Measurements from ENCODE around the gene CD82.

CD82 gene

GRCh38 chr11:44578279-44578678 is 12.8 kb downstream of the CD82 start:
- no peak for TF ChIP-seq CTCF (IDR thresholded peaks at IDR 0.05)

GRCh38 chr11:44579302-44579761 is 13.9 kb downstream of the CD82 start:
- TF ChIP-seq CTCF (IDR thresholded peaks at IDR 0.05), result no peak

- TF ChIP-seq CTCF (IDR thresholded peaks at IDR 0.05), result no peak
Observed at GRCh38 chr11:44580701-44581100, 15.2 kb downstream of the CD82 start.

GRCh38 chr11:44581246-44581645 is 15.8 kb downstream of the CD82 start:
- TF ChIP-seq CTCF (IDR thresholded peaks at IDR 0.05), result no peak

- no peak for TF ChIP-seq CTCF (IDR thresholded peaks at IDR 0.05)
Observed at GRCh38 chr11:44582641-44583352, 17.3 kb downstream of the CD82 start.

- TF ChIP-seq CTCF (IDR thresholded peaks at IDR 0.05), result no peak
Observed at GRCh38 chr11:44583353-44583669, 17.8 kb downstream of the CD82 start.

GRCh38 chr11:44585421-44585820 is 20.0 kb downstream of the CD82 start:
- no peak for TF ChIP-seq CTCF (IDR thresholded peaks at IDR 0.05)

- TF ChIP-seq CTCF (IDR thresholded peaks at IDR 0.05), result no peak
Observed at GRCh38 chr11:44589301-44589700, 23.8 kb downstream of the CD82 start.

All from LNCAP (cell line).